HEK293T (cell line): ENCODE results near the gene GTF3C2.

ENCODE experiments used
- CTCF ChIA-PET: fragments of 350-600 bp; formaldehyde crosslinking; extraction: SDS; loops from one replicate; lab custom pipeline; 2021; ENCODE audit warnings: antibody characterized with exemption, inconsistent platforms; lab: Yijun Ruan, JAX
- POLR2A ChIA-PET: fragments of 350-600 bp; formaldehyde crosslinking; extraction: SDS; loops from one replicate; lab custom pipeline; 2020; ENCODE audit warnings: antibody characterized with exemption, inconsistent platforms; lab: Yijun Ruan, JAX
- DNase-seq: peaks from one replicate; pipeline ENCODE4 v3.0.0; 2012; ENCODE audit warnings: mixed read lengths; ENCODE audit errors: extremely low spot score
- ARNT ChIP-seq: fragments of 450-650 bp; IDR thresholded peaks from 2 replicates; pipeline ENCODE4 v1.6.1; 2017; ENCODE audit warnings: mild to moderate bottlenecking
- BHLHE40 ChIP-seq: fragments of 450-650 bp; IDR thresholded peaks from 2 replicates; pipeline ENCODE4 v1.6.1; 2016; ENCODE audit warnings: mild to moderate bottlenecking, moderate library complexity, borderline replicate concordance
- CTBP1 ChIP-seq: fragments of 450-650 bp; IDR thresholded peaks from 2 replicates; pipeline ENCODE4 v1.6.1; 2016; ENCODE audit warnings: borderline replicate concordance
- ELF4 ChIP-seq: fragments of 450-650 bp; IDR thresholded peaks from 2 replicates; pipeline ENCODE4 v1.6.1; 2017; ENCODE audit warnings: antibody characterized with exemption
- FOXA1 ChIP-seq: fragments of 450-650 bp; IDR thresholded peaks from 2 replicates; pipeline ENCODE4 v1.6.1; 2016; ENCODE audit warnings: mild to moderate bottlenecking
- FOXK2 ChIP-seq: fragments of 450-650 bp; IDR thresholded peaks from 2 replicates; pipeline ENCODE4 v1.6.1; 2016; ENCODE audit warnings: mild to moderate bottlenecking
- FOXM1 ChIP-seq: fragments of 450-650 bp; IDR thresholded peaks from 2 replicates; pipeline ENCODE4 v1.6.1; 2017; ENCODE audit warnings: mild to moderate bottlenecking, borderline replicate concordance
- HDGF ChIP-seq: fragments of 450-650 bp; IDR thresholded peaks from 2 replicates; pipeline ENCODE4 v1.6.1; 2017; ENCODE audit warnings: antibody characterized with exemption, borderline replicate concordance
- L3MBTL2 ChIP-seq: fragments of 450-650 bp; conservative IDR thresholded peaks from 2 replicates; pipeline ENCODE4 v1.6.1; 2016; ENCODE audit warnings: mild to moderate bottlenecking
- LEF1 ChIP-seq: fragments of 450-650 bp; IDR thresholded peaks from 2 replicates; pipeline ENCODE4 v1.6.1; 2017; ENCODE audit warnings: mild to moderate bottlenecking, borderline replicate concordance
- NFRKB ChIP-seq: fragments of 450-650 bp; IDR thresholded peaks from 2 replicates; pipeline ENCODE4 v1.6.1; 2016; ENCODE audit warnings: mild to moderate bottlenecking, moderate library complexity
- PKNOX1 ChIP-seq: fragments of 450-650 bp; IDR thresholded peaks from 2 replicates; pipeline ENCODE4 v1.6.1; 2016
- SP1 ChIP-seq: fragments of 450-650 bp; IDR thresholded peaks from 2 replicates; pipeline ENCODE4 v1.6.1; 2017
- SUZ12 ChIP-seq: fragments of 450-650 bp; IDR thresholded peaks from 2 replicates; pipeline ENCODE4 v1.6.1; 2016; ENCODE audit warnings: mild to moderate bottlenecking
- TARDBP ChIP-seq: fragments of 450-650 bp; IDR thresholded peaks from 2 replicates; pipeline ENCODE4 v1.6.1; 2016
- ZNF384 ChIP-seq: fragments of 450-650 bp; IDR thresholded peaks from 2 replicates; pipeline ENCODE4 v1.6.1; 2016

GTF3C2 gene

GRCh38 chr2:27347641-27348040 is 8.9 kb downstream of the GTF3C2 start:
- no peak for TF ChIP-seq PKNOX1
- no peak for TF ChIP-seq BHLHE40
- TF ChIP-seq FOXM1, result no peak
- no peak for TF ChIP-seq HDGF
- TF ChIP-seq SUZ12, result no peak
- TF ChIP-seq CTBP1, result no peak
- TF ChIP-seq ZNF384, result no peak
- TF ChIP-seq TARDBP, result no peak
- TF ChIP-seq SP1, result no peak
- CTCF ChIA-PET, result no interaction called here
- DNase-seq, result no peak
- POLR2A ChIA-PET, result no interaction called here

- CTCF ChIA-PET, result no interaction called here
- DNase-seq, result no peak
Observed at GRCh38 chr2:27336173-27336572, 20.4 kb downstream of the GTF3C2 start.

GRCh38 chr2:27335311-27335710 is 21.3 kb downstream of the GTF3C2 start:
- POLR2A ChIA-PET, result interaction anchor here (2.5 kb wide), 1 partner anchor 13 kb away, joined by 12 read pairs; the partner anchor contains the start of gene MPV17
- DNase-seq, result no peak
- TF ChIP-seq BHLHE40 (no peak), FOXK2 (no peak), FOXA1 (no peak), ARNT (no peak), CTBP1 (no peak), LEF1 (no peak), SUZ12 (no peak), HDGF (no peak), TARDBP (no peak)
- CTCF ChIA-PET, result no interaction called here

More at GRCh38 chr2:27336173-27336572, 20.4 kb downstream of the GTF3C2 start:
- POLR2A ChIA-PET, result interaction anchor here (1.7 to 2.5 kb wide), 2 partner anchors 14 to 21 kb away, joined by 3 to 12 read pairs; partner anchors contain the start of gene MPV17
- no peak for TF ChIP-seq FOXA1

GRCh38 chr2:27324720-27325119 is 31.8 kb downstream of the GTF3C2 start:
- TF ChIP-seq SUZ12 (no peak), ELF4 (no peak), FOXK2 (no peak), PKNOX1 (no peak), NFRKB (no peak), L3MBTL2 (no peak), ZNF384 (no peak), ARNT (no peak), SP1 (no peak), BHLHE40 (no peak), FOXM1 (no peak), HDGF (no peak), CTBP1 (no peak), LEF1 (no peak)
- no peak for DNase-seq
- ChIA-PET CTCF (no interaction called here), POLR2A (interaction anchor here (1.3 kb wide), 1 partner anchor 56 kb away, joined by 3 read pairs; the partner anchor contains the start of gene ZNF513)

- CTCF ChIA-PET, result no interaction called here
Observed at GRCh38 chr2:27323596-27324285, 32.8 kb downstream of the GTF3C2 start.

GRCh38 chr2:27322766-27323595 is 33.6 kb downstream of the GTF3C2 start, which contains the start of gene MPV17:
Gene MPV17, minus strand, starts transcription at chr2:27323097. Its CDS starts 580 bp downstream, at chr2:27322517.
- TF ChIP-seq TARDBP (no peak), PKNOX1 (peak; percentile 95), SP1 (no peak), ELF4 (0 out of 2 replicates have a peak, but pooled peaks have one; percentile 31), FOXA1 (no peak), BHLHE40 (no peak), ZNF384 (no peak), CTBP1 (no peak), HDGF (no peak), ARNT (no peak), FOXM1 (no peak), L3MBTL2 (peak; percentile 62), LEF1 (no peak), FOXK2 (no peak), SUZ12 (no peak), NFRKB (no peak)
- POLR2A ChIA-PET, result interaction anchor here (0.6 to 2.3 kb wide), 16 partner anchors 9 to 58 kb away, joined by 3 to 17 read pairs (median 6); partner anchors contain the start of gene GTF3C2
- CTCF ChIA-PET, result interaction anchor here (0.6 to 0.7 kb wide), 2 partner anchors 17 to 208 kb away, joined by 3 read pairs; no protein-coding TSS in a partner anchor
- DNase-seq, result peak; percentile 95

More at GRCh38 chr2:27323596-27324285, 32.8 kb downstream of the GTF3C2 start:
- POLR2A ChIA-PET, result interaction anchor here (0.8 to 2.3 kb wide), 14 partner anchors 8 to 59 kb away, joined by 3 to 17 read pairs (median 6); partner anchors contain the start of genes GTF3C2 and ZNF513
- DNase-seq, result no peak
- no peak for TF ChIP-seq ZNF384
- no peak for TF ChIP-seq LEF1
